ENCODE data around the gene CDYL2. TPM values are rescaled to one million over a fixed set of nuclear protein-coding genes. Genes with fewer than 3 reads are reported as not detected.
A peak's percentile ranks its signal among the peaks of the same experiment; 100 is the strongest.

Gene CDYL2
- total RNA-seq, 1 donor from 2014 or later, result 17.7 TPM

GRCh38 chr16:80708823-80709222 lies 95.6 kb downstream of the CDYL2 start:
- no peak for DNase-seq (ENCODE audit: low read depth)

DNA sequence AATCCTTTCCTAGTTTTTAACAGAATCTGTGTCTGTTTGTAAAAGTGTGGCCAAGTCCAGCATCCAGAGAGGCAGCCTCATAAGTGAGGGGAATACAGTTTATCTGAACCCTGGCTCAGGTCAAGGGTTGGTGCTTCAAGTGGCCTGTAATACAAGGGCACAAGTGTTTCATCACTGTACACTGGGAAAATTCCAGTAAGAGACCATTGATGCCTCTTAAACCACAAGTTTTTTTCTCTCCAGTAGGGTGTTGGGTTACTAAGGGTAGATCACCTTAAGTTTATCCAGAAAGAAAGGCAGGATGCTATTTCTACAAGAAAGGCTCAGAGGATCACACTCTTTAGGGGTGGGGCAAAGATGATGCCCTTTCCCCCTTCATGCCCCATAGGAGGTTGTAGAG lies 96.7 kb downstream of the CDYL2 start:
- peak; percentile 54 for DNase-seq (ENCODE audit: low read depth)

GRCh38 chr16:80705596-80705995 lies 98.8 kb downstream of the CDYL2 start:
- DNase-seq (ENCODE audit: low read depth), result no peak

GRCh38 chr16:80704751-80705505 lies 99.5 kb downstream of the CDYL2 start:
- DNase-seq (ENCODE audit: low read depth), result no peak

DNA sequence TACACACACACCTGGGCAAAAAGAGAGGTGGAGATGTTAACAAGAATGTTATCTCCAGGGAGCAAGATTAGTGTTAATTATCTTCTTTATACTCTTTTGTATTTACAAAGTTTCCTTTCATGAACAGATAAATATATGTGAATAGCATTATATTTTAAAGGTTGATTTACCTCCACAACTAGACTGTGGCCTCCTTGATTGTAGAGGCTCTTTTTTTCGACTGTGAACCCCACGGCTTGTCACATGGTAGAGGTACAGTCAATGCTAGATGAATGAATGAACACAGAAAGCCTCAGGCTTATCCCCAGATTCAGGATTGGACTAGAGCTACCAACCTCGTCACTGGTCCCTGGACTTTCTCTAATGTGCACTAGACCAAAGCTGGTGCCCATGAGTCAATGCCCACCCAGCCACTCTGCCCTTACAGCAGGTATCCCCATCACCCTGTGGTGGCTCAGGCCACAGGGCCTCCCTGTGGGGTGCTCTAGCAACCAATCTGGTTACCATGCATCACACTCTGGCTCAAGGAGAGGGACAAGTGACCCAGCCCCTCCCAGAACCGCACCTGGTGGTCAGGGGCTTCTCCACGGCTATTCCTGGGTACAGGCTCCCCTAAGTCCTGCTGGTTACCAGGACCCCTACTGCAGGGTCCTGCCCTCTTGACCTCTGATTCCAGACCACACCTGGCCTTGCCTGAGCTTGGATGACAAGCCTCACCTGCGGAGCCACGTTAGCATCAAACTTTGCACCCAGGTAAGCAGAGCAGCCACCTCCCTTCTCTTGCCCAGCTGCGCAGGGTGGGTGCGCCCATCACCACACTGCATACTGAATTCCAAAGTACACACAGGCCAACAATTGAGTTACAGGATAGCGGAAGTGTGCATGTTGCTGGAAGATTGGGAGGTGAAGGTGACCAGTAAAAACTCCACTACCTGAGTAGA lies 101.0 kb downstream of the CDYL2 start:
- no peak for DNase-seq (ENCODE audit: low read depth)

DNA sequence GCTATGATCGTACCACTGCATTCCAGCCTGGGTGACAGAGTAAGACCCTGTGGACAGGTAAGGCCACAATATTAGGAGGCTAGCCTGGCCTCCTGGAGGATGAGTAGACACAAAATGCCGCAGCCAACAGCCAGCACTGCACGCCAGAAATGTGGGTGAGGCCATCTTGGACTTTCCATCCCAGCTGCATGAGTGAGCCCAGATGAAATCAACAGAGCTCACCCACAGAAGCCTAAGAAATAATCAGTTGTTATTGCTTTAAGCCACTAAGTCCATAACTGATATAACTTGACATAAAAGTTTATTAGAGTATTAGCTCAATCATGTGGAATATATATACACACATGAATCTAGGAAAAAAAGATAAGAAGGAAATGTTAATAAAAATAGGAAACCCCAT lies 101.7 kb downstream of the CDYL2 start:
- no peak for DNase-seq (ENCODE audit: low read depth)

DNA sequence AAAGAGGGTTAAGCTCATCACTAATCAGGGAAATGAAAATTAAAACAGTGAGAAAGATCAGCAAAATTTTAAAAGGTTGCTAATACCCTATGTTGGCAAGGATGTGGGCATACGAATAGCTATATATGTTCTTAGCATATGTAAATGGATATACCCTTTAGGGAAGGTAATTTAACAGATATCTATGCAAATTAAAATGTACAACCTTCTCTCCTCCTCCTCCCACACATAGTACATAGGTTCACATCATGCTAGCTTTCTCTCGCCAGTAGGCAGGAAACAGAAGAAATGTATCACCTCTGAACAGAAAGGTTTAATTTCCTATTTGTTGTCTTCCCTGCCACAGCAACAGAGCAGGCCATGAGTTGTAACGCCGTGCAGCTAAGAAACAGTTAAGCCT lies 103.8 kb downstream of the CDYL2 start:
- no peak for DNase-seq (ENCODE audit: low read depth)

DNA sequence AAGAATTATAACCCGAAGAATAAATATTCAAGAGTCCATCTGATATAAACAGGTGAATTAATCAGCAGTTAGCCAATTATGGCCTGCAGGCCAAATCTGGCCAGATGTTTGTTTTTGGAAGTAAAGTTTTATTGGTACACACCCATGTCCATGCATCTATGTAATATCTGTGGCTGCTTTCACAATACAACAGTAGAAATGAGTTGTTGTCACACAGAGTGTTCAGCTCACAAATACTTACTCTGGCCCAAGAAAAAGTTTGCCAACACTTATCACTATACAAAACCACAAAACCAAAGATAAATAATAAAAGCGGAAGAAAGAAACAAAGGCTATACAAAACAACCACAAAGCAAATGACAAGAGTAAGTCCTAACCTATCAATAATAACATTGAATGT lies 109.4 kb downstream of the CDYL2 start:
- no peak for DNase-seq (ENCODE audit: low read depth)

DNA sequence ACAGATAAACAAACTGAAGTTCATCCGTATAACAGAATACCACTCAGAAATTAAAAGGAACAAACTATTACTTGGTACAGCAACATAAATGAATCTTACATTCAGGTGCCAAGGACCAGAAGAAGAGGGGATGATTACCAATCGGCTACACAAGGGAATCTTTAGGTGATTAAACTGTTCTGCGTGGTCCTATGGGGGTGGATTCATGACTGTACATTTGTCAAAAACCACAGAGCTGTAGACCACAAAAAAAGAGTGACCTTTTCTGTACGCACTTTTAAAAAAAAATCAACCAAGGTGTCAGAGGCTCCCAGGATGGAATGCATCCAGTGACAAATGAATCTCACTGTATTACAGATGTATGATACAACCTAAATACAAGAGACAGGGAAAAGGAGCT lies 110.8 kb downstream of the CDYL2 start:
- DNase-seq (ENCODE audit: low read depth), result no peak

DNA sequence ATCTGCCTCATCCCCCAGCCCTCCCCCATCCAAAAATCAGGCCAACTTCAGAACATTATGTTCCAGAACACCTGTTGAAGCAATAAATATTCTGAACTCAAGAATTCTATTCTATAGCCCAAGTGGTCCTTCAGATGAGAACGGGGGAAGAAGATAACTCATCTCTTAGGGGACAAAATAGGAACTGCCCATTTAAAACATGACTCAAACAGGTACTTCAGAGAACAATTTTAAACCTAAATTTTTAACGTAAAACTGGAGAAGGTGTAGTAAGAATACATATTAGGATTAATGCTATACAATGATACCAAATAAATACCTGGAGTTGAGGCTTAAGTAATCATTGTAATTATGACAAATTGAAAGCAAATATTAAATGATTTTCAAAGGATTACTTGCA lies 112.1 kb downstream of the CDYL2 start:
- DNase-seq (ENCODE audit: low read depth), result no peak

GRCh38 chr16:80691111-80691741 lies 113.2 kb downstream of the CDYL2 start:
- no peak for DNase-seq (ENCODE audit: low read depth)

DNA sequence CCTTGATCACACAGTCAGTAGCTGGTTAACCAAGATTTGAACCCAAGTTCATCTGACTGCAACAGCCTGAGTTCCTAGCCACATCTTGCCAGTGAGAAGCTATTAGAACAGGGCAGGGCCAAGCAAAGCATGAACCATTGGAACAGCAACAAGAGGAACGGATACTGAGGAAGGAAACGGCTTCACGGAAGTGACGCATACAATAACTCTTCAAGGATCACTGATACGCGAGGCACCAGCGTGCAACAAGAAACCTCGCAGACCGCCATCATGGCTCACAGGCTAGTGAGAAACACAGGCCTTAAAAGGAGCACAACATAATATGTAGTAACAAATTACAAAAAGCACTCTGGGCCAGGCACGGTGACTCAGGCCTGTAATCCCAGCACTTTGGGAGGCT lies 114.9 kb downstream of the CDYL2 start:
- DNase-seq (ENCODE audit: low read depth), result no peak

DNA sequence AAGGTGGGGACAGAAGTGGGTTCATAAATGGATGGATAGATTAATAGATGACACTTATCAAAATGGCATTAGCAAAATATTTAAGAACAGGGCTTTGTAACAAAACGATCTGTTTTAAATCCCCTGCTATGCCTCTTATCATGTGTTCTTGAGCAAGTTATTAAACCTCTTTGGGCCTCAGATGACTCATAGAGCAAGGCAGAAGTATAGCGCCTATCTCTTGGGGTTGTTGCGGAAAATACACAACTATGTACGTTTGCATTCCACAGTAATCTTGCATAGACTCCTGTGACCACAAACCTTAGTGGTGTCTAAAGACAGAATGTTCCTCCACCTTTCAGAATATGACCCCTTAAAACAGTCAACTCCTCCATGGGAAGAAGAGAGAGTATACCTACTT lies 116.8 kb downstream of the CDYL2 start:
- DNase-seq (ENCODE audit: low read depth), result no peak

- DNase-seq (ENCODE audit: low read depth), result no peak
Observed at GRCh38 chr16:80684906-80685305, 119.5 kb downstream of the CDYL2 start.

- no peak for DNase-seq (ENCODE audit: low read depth)
Observed at GRCh38 chr16:80684136-80684765, 120.1 kb downstream of the CDYL2 start.

- DNase-seq (ENCODE audit: low read depth), result no peak
Observed at GRCh38 chr16:80683646-80684045, 120.8 kb downstream of the CDYL2 start.

- DNase-seq (ENCODE audit: low read depth), result no peak
Observed at GRCh38 chr16:80682421-80683070, 121.9 kb downstream of the CDYL2 start.

- no peak for DNase-seq (ENCODE audit: low read depth)
Observed at GRCh38 chr16:80681436-80681835, 123.0 kb downstream of the CDYL2 start.

DNA sequence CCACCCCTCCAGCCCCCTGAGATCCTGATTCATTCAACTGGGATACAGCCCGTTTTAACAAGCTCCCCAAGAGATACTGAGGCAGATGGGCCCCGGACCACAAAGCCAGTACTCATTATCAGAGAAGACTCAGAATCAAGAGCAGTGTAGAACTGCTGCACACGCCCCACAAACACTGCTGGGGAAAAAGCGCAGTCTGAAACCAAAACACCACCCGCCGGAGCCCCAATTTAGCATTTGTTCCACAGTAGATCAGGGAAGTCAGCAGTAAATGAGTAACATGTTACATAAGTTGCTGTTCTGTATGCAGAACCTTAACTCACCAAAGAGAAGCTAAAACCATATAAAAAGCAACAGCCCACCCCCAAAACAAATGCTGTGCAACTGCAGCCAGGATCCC lies 123.6 kb downstream of the CDYL2 start:
- DNase-seq (ENCODE audit: low read depth), result no peak

DNA sequence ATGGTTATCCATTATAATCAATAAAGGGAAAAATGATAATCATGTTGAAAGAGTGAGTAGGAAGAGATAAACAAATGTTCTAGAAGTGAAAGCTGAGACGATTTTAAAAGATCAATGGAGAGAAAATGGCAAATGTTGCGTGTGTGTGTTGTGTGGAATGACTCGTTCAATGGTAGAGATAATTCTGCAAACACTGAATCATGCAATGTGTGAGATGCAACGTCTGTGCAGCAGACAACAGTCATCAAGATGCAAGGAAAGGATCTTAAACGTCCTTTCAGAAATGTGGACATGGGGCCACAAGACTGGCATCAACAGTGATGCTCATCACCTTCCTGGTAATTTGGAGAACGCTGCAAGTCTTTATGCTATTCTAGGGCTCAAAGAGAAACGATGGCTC lies 124.4 kb downstream of the CDYL2 start:
- no peak for DNase-seq (ENCODE audit: low read depth)

GRCh38 chr16:80674884-80675283 lies 129.5 kb downstream of the CDYL2 start:
- DNase-seq (ENCODE audit: low read depth), result no peak

DNA sequence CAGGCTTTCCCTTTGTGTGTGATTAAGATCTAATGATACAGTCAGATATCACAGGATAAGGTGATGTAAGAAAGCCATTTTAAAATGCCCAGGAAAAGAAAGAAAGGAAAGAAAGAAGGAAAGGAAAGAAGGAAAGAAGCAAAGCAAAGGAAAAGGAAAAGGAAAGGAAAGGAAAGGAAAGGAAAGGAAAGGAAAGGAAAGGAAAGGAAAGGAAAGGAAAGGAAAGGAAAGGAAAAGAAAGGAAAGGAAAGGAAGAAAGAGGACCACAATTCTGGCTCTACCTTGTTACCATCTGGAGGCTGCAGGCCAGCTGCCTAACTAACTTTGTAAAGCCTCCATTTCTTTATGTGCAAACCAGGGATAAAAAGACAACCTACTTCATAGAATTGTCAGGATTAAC lies 132.0 kb downstream of the CDYL2 start:
- no peak for DNase-seq (ENCODE audit: low read depth)
